NCI-H1436 treated with DMSO at 0.1 percent for 48 hours (cell line): Measurements from ENCODE around the gene DENND2A.
"Not testable (repeated sequence)": the region's sequence is repeated elsewhere in the genome, so short reads cannot be mapped to it uniquely, and the experiment has no call there.

ENCODE experiments used
- DNase-seq: peaks from one replicate; lab custom pipeline; 2025; lab: John Stamatoyannopoulos, UW

The DENND2A gene

DNA sequence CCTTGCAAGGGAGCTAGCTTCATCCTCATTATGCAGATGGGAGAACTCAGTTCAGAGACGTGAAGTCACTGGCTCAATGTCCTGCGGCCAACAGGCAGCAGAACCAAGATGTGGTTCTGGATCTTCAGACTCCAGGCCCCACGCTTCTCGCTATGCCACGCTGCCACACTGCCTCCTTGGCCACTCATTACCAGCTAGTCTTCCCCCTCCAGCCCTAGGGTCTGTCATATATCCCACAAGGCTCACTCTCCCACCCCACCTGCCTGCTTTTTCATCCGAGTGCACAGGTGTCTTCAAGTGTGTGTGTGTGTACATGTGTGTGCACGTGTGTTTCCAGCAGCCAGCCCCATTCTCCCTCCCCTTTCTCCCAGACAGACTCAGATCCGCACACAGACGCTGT lies 53.4 kb downstream of the DENND2A start:
- DNase-seq, result no peak

DNA sequence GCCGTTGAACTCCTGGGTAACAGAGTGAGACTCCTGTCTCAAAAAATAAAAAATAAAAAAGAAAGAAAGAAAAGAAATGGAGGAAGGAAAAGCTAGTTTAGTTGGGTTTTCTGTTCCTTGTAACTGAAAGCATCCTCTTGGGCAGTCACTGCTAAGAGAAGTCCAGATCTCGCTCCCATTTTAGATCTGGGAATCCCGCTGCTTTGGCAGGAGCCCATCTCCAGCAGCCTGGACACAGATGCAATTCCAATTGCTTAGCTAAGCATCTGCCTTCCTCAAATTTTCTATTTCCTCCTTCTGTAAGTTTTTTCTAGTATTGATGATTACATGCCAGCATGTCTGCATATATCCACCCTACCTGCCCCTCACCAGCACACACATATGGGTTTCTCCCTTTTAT lies 54.1 kb downstream of the DENND2A start:
- no peak for DNase-seq

DNA sequence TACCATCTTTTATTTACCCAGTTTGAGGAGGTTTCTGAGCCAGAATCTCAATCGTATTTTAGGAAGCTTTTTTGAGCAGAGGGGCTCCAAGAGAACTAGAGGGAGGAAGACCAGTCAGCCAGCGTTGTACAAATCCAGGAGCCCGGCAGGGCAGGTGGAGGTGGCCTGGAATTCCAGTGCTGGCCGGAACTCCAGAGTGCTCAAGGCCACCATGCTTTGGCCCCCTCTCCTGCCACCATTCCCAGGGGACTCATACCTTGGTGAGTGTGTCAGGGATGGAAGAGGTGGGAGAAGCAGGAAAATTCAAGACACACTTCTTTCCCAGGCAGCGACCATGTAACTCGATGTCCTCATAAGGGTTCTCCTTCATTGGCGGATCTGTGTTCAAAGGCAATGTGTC lies 55.3 kb downstream of the DENND2A start:
- no peak for DNase-seq

DNA sequence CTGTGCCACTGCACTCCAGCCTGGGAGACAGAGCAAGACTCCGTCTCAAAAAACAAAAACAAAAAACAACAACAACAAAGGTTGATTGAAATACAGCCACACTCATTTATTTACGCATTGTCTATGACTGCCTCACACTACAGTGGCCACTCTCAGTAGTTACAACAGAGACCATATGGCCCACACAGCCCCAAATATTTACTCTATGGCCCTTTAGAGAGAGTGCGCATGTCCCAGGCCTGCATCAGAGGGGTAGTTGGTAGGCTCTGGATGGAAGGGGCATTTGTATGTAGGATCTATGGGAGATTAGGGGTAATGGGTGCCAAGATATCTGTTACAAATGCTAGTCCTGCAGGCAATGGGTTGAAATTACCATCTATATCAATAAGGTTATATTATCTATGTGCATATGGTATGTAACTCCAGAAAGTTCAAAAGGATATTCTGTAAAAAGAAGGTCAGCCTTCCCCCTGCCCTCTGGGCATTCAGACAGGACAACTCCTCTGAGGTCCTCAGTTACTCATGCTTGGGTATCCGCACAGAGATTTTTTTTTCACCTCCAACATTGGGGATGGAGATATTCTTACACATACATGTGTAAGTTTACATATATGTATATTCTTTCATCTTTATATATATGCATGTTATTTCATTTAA lies 56.3 kb downstream of the DENND2A start:
- no peak for DNase-seq

DNA sequence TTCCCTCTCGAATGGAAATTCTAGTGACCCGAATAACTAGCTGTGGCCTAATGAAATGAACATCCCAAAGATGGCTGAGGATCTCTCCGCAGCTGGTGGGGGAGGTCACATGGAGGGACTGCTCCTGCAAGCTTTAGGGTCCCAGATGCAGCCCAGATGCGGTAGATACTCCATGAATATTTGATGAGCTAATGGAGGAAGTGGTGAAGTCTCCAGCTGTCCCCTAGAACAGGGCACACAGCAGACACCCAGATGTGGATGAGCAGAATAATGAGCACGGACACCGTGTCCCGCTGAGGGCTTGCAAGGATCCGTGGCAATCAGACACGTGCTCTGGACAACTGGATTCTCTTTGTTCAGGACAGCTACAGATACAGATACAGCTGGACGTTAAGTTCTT lies 59.2 kb downstream of the DENND2A start:
- no peak for DNase-seq

DNA sequence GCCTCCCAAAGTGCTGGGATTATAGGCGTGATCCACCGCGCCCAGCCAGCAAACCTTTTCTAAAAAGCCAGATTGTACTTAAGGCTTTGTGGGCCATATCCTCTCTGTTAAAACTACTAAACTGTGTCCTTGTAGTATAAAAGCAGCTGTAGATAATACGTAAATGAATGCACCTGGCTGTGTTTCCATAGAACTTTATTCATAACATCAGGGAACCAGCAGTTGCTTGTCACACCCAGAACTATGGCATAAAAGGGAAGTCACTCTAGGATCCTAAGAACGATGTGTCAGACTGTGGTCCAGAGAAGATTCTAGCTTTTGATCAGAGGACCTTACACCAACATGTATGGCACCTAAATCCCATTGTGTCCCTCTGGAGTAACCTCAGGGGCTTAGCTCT lies 63.0 kb downstream of the DENND2A start:
- DNase-seq, result no peak

DNA sequence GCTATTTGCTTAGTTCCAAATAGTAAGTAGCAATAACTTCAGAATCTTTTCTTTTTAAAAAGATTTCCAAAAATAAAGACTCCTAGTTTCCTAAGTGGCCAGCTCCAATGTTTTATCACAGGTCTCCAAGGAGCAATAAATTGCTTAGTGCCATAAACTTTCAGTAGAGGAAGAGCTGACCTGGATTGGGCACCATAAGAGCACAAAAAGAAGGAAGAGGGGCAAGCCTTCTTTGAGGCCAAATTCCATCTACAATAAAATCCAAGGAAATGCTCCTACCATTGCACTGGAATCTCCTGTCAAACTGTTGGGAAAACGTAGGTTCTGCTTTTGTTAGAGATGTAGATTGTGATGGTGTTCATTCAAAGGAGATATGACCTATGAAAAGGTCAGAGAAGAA lies 64.0 kb downstream of the DENND2A start:
- DNase-seq, result no peak

DNA sequence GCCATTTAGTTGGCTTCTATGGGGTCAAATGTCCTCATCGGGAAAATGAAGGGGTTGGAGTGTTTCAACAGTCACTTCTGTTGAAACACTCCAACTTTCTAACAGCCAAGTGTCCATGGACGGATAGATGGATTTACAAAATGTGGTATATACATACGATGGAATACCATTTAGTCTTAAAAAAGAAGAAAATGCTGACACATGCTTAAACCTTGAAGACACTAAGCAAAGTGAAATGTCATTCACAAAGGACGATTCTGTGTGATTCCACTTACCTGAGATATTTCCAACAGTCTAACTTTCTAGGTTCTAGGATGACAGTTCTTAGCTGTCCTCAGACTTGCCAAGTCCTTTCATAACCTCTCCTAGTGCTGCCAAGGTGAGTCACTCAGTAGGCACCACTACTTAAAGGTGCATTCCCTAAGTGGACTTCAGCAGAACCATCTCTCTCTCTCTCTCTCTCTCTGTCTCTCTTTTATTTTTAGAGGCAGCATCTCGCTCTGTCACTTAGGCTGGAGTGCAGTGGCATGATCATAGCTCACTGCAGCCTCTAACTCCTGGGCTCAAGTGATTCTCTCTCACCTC lies 69.0 kb downstream of the DENND2A start:
- no peak for DNase-seq

DNA sequence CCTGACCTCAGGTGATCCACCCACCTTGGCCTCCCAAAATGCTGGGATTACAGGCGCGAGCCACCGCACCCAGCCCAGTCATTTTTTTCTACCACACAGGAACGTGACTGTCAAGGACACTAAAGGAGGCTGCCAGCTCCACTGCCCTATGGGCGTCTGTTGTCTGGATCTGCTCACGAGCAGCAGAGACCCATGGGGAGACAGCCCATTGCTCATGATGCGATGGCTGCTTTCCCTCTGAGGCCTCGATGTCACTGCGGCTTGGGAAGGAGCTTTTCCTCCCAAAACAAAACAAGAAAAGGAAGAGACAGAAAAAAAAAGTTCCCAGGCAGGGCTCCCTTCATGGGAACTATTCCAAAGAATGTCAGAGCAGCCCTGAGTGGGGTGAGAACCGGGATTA lies 70.5 kb downstream of the DENND2A start:
- DNase-seq, result no peak

DNA sequence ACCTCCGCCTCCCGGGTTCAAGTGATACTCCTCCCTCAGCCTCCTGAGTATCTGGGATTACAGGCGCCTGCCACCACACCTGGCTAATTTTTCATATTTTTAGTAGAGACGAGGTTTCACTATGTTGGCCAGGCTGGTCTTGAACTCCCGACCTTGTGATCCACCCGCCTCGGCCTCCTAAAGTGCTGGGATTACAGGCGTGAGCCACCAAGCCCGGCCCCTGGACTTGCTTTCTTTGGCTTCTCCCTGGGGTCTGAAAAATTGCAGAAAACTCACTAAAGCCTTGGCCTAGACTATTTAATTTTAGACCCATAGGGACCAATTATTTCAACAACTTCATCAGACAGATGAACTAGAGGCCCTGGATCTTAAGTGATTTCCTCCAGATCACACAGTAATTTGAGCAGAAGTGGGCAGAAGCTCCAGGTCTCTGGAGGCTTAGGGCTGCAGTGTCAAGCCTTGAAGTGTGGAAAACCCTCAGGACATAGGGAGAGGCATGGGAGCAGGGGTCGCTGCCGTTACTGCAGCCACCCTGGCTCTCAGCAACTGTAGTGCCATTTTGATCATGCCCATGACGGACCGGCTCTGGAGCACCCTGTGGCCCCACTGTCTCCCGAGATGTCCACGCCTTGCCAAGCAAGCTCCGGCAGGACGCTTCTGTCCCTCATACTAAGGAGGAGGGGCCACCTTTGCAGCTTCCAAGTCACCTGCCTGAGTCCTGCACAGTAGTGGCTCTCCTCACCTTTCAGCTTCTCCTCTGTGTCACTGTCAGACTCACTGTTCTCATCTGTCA lies 72.4 kb downstream of the DENND2A start:
- no peak for DNase-seq

DNA sequence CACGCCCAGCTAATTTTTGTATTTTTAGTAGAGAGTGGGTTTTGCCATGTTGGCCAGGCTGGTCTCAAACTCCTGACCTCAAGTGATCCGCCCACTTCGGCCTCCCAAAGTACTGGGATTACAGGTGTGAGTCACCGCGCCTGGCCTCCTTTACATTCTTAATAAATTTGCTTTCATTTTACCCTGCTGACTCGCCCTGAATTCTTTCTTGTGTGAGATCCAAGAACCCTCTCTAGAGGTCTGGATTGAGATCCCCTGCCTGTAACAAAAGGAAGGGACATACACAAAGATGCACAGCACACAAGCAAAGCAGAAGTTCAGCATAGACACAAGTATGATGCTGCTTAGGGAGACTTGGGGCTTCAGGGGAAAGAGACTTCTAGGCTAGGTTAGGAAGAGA lies 74.4 kb downstream of the DENND2A start:
- DNase-seq, result not testable (repeated sequence)

DNA sequence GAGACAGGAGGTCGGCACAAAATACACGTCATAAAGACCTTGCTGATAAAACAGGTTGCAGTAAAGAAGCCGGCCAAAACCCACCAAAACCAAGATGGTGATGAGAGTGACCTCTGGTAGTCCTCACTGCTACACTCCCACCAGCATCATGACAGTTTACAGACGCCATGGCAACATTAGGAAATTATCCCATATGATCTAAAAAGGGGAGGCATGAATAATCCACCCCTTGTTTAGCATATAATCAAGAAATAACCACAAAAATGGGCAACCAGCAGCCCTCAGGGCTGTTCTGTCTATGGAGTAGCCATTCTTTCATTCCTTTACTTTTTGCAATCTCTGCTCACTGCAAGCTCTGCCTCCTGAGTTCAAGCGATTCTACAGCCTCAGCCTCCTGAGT lies 74.9 kb downstream of the DENND2A start:
- DNase-seq, result not testable (repeated sequence)

DNA sequence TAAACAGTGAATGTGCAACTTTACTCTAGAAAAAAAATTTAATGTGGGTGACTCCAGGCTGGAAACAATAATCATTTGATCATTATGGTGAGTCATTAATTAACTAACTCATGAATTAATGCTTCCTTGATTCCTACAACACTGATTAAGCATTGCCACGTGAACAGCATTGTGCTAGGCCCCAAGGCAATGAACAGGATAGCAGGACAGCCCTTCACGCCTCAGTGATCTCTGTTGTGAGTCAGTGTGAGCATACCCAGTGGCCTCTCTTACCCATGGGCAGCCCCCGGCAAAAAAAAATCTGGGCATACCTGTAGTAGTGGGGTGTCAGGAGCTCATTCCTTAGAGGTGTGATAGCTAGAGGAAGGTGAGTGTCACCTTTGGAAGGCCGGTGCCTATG lies 76.0 kb downstream of the DENND2A start:
- no peak for DNase-seq

DNA sequence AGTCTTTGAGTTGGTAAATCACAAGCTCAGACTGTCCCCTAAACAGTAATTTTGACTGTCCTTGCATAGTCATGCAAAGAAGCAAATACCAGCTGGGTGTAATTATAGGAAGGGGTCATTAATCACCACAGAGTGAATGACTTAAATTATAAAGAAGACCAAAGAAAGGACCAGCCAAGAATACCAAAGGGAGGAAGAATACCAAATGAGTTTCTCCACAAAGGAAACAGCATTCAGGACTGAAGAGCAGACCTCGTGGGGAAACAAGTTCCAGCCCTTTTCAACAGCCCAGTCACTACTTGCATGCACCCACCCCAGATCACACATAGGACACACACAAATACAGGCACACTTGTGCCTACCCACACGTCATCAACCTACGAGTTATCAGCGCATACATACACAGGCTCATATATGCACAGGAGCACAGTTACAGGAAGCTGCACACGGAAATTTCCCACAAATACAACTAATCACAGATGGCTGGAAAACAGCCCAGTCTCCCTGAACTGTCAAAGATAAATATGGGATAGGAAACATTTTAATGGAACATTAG lies 77.6 kb downstream of the DENND2A start:
- no peak for DNase-seq

DNA sequence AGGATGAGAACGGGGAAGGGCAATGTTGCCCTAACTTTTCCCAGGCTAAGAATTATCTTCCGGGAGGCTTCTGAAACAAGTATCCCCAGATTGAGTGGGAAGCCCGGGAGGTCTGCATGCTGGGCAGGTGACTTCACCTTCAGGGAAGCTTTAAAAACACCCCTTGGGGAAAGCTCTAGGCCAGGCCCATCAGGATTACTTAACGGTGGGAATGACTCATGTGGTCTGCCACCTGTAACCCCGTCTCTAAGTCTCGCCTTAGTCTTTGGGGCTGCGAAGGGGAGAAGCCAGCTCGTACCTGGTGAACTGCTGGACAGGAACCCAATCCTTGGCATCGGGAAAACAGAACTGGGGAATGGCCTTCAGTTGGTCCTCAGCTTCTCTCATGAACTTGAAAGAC lies 81.2 kb downstream of the DENND2A start:
- no peak for DNase-seq

DNA sequence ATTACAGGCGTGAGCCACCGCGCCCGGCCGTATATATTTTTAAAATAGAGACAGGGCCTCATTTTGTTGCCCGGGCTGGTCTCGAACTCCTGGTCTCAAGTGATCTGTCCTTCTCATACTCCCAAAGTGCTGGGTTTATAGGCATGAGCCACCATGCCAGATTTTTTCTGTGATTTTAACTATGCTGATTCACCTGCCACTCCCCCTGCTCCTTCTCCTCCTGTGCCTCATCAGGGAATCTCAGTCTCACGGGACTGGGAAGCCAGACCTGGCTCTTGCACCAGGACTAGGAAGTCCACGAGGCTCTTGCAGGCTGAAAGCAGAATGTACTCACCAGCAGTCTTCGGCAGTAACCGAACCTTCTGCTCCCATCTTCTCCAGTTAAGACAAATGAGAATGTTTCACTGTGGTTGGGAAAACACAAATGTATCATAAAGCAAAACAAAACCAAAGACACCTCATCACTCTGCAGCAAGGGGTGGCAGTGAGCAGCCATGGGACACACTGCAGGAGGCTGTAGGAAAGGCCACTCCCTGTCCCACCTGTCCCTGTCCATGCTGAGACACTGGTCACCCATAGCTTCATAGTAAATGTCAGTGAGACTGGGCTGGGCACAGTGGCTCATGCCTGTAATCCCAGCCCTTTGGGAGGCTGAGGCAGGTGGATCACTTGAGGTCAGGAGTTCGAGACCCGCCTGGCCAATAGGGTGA lies 82.6 kb downstream of the DENND2A start:
- DNase-seq, result no peak

DNA sequence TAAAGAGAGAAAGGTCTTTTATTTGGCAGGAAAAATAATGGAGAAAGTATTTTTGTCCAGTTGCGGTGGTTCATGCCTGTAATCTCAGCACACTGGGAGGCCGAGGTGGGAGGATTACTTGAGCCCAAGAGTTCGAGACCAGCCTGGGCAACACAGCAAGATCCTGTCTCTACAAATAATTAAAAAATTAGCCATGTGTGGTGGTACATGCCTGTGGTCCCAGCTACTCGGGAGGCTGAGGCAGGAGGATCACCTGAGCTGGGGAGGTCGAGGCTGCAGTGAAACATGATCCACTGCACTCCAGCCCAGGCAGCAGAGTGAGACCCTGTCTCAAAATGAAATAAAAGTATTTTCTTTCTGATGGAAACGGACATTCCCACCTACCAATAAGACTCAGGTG lies 83.5 kb downstream of the DENND2A start:
- DNase-seq, result no peak

DNA sequence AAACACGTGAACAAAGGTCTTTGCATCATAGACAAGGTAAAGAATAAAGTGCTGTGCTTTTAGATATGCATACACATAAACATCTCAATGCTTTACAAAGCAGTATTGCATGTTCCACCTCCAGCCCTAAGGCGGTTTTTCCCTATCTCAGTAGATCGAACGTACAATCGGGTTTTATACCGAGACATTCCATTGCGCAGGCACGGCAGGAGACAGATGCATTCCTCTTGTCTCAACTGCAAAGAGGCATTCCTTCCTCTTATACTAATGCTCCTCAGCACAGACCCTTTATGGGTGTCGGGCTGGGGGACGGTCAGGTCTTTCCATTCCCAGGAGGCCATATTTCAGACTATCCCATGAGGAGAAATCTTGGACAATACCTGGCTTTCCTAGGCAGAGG lies 87.4 kb downstream of the DENND2A start:
- not testable (repeated sequence) for DNase-seq

DNA sequence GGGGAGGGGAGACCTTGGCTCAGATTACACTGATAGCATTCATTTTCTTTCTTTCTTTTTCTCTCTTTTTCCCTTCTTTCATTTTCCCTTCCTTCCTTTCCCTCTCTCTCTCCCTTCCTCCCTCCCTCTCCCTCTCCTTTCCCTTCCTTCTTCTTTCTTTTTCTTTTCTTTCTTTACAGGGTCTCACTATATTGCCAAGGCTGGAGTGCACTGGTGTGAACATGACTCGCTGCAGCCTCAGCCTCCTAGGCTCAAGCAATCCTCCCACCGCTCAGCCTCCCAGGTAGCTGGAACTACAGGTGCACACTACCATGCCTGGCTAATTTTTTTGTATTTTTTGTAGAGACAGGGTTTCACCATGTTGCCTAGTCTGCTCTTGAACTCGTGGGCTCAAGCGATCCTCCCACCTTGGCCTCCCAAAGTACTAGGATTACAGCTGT lies 88.4 kb downstream of the DENND2A start:
- DNase-seq, result no peak

DNA sequence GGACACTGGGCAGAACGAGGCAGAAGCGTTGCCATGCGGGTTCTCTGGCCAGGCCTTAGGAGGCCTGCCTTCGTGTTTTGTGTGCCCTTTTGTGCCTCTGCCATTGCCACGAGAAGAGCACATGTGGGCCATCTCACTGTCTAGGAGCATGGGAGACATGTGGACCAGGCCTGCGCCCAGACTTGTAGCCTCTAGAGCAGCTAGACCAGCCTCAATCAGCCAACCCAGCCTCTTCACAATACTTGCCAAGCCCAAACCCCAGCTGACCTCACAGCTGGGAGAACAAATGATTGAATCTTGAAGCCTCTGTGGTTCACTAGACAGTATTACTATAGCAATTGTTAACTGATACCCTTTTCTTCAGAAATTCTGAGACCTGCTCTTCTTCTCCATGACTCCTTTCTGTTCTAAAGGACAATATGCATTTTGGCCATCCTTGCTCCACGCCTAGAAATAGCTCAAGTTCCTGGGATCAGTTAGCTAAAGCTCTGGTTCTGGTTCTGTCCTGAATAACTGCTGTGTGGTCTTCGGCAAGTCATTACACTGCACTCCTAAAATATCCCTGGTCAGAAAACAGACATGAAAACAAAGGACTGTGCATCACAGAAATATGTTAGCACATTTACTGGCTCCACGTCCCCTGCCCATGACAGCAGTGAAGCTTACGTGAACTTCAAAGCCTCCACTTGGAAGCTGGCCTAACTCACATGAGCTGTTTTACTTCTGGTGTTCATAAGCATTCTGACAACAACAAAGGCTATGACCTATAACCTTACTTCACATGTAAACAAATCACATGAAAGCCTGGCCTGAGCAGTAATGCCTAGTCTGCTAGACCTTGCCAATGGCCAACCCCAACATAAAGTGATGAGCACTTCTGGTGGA lies 89.0 kb downstream of the DENND2A start:
- DNase-seq, result no peak

DNA sequence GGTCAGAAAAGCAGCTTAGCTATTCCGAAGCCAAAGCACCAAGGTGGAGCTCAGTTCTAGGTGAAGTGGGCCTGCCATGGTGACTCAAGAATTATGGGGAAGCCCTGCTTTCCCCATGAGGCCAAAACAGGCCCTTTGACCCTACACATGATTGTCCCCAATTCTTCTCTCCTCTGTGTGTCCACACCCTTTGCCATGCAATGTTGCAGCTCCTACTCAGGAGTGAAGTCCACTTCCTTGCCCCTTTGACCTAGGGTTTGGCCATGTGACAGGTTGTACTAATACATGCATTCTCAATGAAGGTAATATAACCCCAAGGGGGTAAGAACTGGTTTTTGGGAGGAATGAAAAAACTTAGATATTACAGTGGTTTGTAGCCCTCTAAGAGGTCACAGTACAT lies 93.7 kb downstream of the DENND2A start:
- DNase-seq, result no peak
